ENCODE measurements around the gene AOX1. TPM values are rescaled to one million over a fixed set of nuclear protein-coding genes. Genes with fewer than 3 reads are reported as not detected.

The AOX1 gene
- total RNA-seq, 2 experiments from 2014 or later, result 0.05 to 0.15 TPM

DNA sequence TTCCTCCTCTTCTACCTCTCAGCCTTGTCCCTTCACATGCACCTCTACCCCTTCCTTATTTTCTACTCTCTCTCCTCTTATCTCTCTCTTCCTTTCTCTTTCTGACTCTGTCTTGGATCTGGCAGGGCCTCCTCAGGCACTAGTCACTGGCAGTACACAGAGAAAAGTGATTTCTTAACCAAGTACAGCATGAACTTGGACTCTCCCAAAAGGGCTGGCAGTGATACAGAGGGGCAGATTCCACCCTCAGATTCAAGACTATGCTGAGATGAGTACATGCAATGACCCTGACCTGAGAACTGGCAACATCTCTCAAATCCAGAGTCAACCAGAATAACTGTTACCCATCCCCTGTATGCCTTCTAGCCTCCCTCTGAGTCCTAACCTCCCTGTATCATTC is 4.3 kb downstream of the AOX1 start:
- no peaks in the 10 kb centered on the region for H3K36me3 Mint-ChIP-seq (ENCODE audit: low read depth)
- ChIA-PET POLR2A (no interaction called here), CTCF (no interaction called here)
- DNase-seq, result no peak
- H3K9me3 Mint-ChIP-seq, result no peaks in the 10 kb centered on the region
- H3K27me3 Mint-ChIP-seq, result peaks cover 37% of the 10 kb centered on the region
- no peak overlapping the region for H3K4me3 Mint-ChIP-seq
- H3K4me1 Mint-ChIP-seq, result peaks cover 5% of the 10 kb centered on the region
- H3K27ac Mint-ChIP-seq, result no peak overlapping the region

DNA sequence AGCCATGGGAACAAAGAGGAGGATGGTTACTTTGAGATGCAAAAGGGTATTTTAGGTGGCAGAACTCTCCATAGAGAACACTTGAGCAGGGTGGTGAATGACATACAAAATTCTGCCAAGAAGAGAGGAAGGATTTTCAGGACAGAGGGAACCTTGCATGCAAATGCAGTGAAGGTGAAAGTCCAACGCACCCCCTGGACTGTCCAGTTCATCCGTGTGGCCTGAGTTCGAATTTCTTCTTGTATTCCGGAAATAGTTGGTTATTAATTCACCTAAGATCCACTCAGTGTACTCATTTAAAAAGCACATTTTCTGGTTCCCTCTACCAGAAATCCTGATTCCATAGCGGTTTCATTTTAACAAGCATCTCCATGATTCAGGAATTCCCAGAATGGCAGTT is 5.5 kb downstream of the AOX1 start:
- Mint-ChIP-seq H3K4me1 (peaks cover under 1% of the 10 kb centered on the region), H3K27me3 (peaks cover 39% of the 10 kb centered on the region), H3K4me3 (no peak overlapping the region), H3K9me3 (no peaks in the 10 kb centered on the region), H3K36me3 (ENCODE audit: low read depth) (no peaks in the 10 kb centered on the region), H3K27ac (no peak overlapping the region)
- no peak for DNase-seq
- ChIA-PET CTCF (no interaction called here), POLR2A (no interaction called here)

DNA sequence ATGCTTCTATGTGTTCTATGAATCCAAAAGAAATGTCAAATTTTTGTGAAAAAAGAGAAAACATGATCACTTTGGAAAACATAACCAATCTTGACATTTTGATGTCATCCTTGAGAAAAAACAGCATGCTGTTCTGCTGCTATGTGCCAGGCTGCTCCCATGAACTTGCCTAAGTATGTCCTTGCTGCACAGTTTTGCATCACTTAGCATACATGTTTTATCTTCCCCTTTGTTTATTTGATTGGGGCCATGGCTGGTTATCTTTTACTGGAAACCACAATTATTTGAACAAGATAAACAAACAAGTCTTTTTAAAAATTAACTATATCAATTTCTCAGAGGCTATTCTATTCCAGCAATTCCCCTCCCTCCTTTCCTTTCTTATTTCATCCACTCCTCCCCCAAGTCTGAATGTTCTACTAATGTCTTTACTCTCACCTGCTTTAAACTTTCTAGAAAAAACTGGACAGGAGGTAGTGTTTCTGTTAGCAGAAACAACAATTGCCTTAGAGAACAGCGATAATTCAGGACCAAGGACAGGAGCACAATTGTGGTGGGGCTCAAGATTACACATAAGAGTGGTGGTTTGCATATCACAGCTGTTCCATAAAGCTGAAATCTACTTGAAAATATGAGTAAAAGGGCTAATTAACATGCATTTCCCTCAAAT is 6.7 kb downstream of the AOX1 start:
- Mint-ChIP-seq H3K27me3 (peaks cover 37% of the 10 kb centered on the region), H3K27ac (no peak overlapping the region), H3K4me3 (no peak overlapping the region), H3K9me3 (no peaks in the 10 kb centered on the region), H3K4me1 (no peaks in the 10 kb centered on the region), H3K36me3 (ENCODE audit: low read depth) (no peaks in the 10 kb centered on the region)
- ChIA-PET CTCF (no interaction called here), POLR2A (no interaction called here)
- DNase-seq, result no peak

DNA sequence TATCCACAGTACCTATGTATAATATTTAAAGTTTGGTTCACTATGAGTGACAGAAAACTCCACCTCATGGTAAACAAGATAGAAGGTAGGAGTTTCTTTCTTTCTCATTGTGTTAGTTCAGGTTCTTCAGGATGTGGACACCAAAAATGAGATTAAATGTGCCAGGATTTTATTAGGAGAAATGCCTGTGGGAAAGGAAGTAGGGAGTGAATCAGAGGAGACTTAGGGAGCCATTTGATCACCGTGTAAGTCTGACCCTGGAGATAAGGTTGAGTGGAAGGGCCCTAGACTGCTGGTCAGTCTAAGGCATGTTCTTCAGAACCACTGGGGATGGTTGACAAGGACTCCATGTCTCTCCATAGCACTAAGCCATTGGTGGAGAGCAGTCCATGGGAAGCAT is 8.1 kb downstream of the AOX1 start:
- DNase-seq, result no peak
- Mint-ChIP-seq H3K27ac (no peak overlapping the region), H3K4me1 (no peaks in the 10 kb centered on the region), H3K36me3 (ENCODE audit: low read depth) (no peaks in the 10 kb centered on the region), H3K4me3 (no peak overlapping the region), H3K27me3 (peaks cover 39% of the 10 kb centered on the region), H3K9me3 (no peaks in the 10 kb centered on the region)
- CTCF ChIA-PET, result no interaction called here
- POLR2A ChIA-PET, result no interaction called here

DNA sequence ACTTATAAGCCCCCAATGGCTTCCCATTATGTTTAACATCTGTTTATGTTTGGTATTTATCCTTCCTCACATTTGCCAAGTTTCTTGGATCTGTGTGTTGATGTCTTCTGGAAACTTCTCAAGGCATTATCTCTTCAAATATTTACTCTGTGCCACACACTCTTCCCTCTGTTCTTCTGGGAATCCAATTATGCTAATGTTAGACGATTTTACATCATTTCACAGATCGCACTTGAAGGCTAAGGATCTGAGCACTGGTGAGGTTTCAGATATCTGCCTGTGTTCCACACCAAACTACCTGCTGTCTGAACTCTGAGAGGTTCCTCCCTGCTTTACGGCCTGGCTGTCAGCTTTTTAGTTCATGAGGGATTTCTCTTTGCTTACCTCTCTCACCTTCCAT is 10.1 kb downstream of the AOX1 start:
- POLR2A ChIA-PET, result no interaction called here
- Mint-ChIP-seq H3K4me3 (no peak overlapping the region), H3K36me3 (ENCODE audit: low read depth) (no peaks in the 10 kb centered on the region), H3K27me3 (peaks cover 33% of the 10 kb centered on the region), H3K9me3 (no peaks in the 10 kb centered on the region), H3K27ac (no peak overlapping the region), H3K4me1 (no peaks in the 10 kb centered on the region)
- DNase-seq, result no peak
- CTCF ChIA-PET, result no interaction called here

DNA sequence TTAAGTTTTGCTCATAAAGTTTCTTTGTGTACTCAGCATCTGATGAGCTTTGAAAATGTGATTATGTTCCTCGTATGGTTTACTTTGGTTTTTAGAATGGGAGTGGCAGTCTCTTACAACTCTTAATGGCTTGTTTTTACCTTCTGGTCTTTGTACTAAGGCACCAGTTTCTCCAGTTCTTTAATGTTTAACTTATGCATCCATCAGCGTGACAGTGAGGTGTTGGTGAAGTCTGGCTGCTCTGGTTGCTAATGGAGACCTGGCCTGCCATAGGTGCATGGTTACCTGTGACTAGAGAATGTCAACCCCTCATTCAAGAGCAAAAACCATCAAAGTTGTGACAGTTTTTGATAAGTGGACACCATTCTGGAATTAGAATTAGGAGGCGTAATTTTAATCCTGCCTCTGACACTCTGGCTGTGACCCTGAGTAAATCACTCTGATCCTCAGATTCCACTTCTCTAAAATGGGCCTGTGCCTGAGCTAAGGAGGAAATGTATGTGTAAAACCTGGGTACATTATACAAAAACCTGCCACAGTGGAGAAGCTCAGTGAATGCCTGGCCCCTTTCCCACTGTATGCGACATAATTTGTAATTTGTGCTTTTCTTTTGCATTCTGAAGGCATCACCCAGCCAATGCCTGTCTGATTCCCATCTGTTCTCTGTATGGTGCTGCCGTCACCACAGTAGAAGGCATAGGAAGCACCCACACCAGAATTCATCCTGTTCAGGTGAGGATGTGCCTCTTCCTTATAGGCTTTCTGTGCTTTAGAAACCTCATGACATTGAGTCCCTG is 11.2 kb downstream of the AOX1 start:
- no peak for DNase-seq
- Mint-ChIP-seq H3K4me1 (no peaks in the 10 kb centered on the region), H3K27me3 (peaks cover 29% of the 10 kb centered on the region), H3K36me3 (ENCODE audit: low read depth) (no peaks in the 10 kb centered on the region), H3K27ac (no peak overlapping the region), H3K4me3 (no peak overlapping the region), H3K9me3 (no peaks in the 10 kb centered on the region)
- CTCF ChIA-PET, result interaction anchor here (1.5 kb wide), 1 partner anchor 10 kb away, joined by 3 read pairs; no protein-coding TSS in a partner anchor
- POLR2A ChIA-PET, result no interaction called here

DNA sequence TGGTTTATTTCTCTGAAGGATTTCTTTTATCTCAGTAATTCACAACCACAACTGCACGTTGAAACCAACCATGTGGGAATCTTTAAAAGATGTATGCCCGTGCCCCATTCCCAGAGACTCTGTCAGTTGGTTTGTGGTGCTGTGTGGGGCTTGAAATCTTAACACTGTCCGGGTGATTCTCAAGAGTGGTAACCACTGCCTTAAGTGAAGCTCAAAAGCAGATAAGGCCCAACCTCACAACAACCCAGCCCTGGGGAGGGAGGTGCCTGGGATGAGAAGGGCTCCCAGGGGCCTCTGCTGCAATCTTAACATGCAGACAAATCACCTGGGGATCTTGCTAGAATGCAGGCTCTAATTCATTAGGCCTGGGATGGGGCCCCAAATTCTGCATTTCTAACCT is 13.4 kb downstream of the AOX1 start:
- Mint-ChIP-seq H3K36me3 (ENCODE audit: low read depth) (no peaks in the 10 kb centered on the region), H3K27ac (no peak overlapping the region), H3K27me3 (peaks cover 20% of the 10 kb centered on the region), H3K4me1 (no peaks in the 10 kb centered on the region), H3K4me3 (no peak overlapping the region), H3K9me3 (no peaks in the 10 kb centered on the region)
- POLR2A ChIA-PET, result no interaction called here
- CTCF ChIA-PET, result no interaction called here
- no peak for DNase-seq

DNA sequence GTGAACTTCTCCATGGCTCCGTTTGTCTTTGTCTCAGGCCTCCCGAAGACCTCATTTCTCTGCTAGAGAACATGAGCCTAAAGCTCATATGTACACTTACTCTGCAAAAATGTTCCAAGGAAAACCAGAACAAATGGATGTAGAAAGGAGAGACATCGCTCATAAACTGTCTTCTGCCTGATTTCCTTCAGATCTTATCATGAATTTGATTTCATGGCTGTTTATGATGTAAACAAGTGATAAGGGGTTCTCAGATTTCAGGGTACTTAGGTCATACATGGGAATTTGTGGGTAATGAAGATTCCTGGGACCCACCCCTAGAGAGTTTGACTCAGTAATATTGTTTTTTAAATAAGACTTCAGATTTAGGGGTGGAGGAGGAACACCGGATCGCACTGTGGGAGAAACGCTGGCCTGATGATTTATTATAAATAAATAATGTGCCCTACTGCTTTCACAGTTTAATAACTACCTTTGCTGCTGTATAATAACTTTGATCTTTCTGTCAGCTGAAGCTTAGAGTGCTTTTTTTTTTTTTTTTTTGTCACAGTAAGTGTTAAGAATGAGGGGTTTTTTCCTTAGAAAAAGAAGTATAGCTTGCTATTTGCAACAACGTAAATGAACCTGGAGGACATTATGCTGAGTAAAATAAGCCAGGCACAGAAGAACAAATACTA is 14.9 kb downstream of the AOX1 start:
- Mint-ChIP-seq H3K27me3 (peaks cover 16% of the 10 kb centered on the region), H3K4me1 (no peaks in the 10 kb centered on the region), H3K4me3 (no peak overlapping the region), H3K36me3 (ENCODE audit: low read depth) (no peaks in the 10 kb centered on the region), H3K9me3 (no peaks in the 10 kb centered on the region), H3K27ac (no peak overlapping the region)
- ChIA-PET POLR2A (no interaction called here), CTCF (no interaction called here)
- no peak for DNase-seq

DNA sequence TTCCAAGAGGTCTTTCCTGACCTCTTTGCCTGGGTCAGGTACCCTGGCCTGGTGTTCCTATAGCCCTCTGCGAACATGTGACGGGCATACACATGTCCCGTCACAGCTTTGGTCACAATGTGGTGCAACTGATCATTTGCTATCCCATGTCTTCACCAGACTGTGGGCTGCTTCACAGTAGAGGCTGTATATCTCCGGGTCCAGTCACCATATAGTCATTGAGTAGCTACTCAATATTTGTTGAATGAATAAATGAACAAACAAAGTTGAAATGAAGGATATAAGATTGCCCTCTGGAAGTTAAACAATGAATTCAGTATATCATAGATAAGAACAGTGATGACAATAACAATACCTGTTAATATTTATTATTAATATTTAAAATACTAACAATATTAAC is 16.8 kb downstream of the AOX1 start:
- peaks cover 23% of the 10 kb centered on the region for H3K27me3 Mint-ChIP-seq
- DNase-seq, result no peak
- CTCF ChIA-PET, result interaction anchor here (0.6 kb wide), 1 partner anchor 27 kb away, joined by 3 read pairs; no protein-coding TSS in a partner anchor
- H3K36me3 Mint-ChIP-seq (ENCODE audit: low read depth), result peaks cover 7% of the 10 kb centered on the region
- no peaks in the 10 kb centered on the region for H3K4me1 Mint-ChIP-seq
- no peak overlapping the region for H3K4me3 Mint-ChIP-seq
- no peak overlapping the region for H3K27ac Mint-ChIP-seq
- peaks cover 1% of the 10 kb centered on the region for H3K9me3 Mint-ChIP-seq
- POLR2A ChIA-PET, result no interaction called here

DNA sequence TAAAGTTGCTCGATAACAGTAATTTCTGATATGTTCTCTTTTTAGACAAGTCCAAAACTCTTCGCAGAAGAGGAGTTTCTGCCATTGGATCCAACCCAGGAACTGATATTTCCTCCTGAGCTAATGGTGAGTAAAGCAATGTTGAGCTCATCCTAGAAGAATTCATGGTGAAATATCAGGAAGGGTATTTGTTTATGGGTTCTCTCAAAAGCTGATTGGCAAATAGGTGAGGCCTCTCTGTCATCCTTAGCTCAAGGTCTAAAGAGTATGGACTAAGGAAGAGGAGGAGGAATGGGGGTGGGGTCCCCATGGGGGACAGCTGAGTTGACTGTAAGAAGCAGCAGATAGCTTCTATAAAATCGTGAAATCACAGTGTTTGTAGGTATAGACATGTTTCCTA is 18.2 kb downstream of the AOX1 start:
- H3K4me1 Mint-ChIP-seq, result no peaks in the 10 kb centered on the region
- ChIA-PET CTCF (no interaction called here), POLR2A (no interaction called here)
- no peak overlapping the region for H3K4me3 Mint-ChIP-seq
- H3K27ac Mint-ChIP-seq, result no peak overlapping the region
- H3K9me3 Mint-ChIP-seq, result peaks cover 4% of the 10 kb centered on the region
- H3K27me3 Mint-ChIP-seq, result peaks cover 32% of the 10 kb centered on the region
- DNase-seq, result no peak
- peaks cover 7% of the 10 kb centered on the region for H3K36me3 Mint-ChIP-seq (ENCODE audit: low read depth)

DNA sequence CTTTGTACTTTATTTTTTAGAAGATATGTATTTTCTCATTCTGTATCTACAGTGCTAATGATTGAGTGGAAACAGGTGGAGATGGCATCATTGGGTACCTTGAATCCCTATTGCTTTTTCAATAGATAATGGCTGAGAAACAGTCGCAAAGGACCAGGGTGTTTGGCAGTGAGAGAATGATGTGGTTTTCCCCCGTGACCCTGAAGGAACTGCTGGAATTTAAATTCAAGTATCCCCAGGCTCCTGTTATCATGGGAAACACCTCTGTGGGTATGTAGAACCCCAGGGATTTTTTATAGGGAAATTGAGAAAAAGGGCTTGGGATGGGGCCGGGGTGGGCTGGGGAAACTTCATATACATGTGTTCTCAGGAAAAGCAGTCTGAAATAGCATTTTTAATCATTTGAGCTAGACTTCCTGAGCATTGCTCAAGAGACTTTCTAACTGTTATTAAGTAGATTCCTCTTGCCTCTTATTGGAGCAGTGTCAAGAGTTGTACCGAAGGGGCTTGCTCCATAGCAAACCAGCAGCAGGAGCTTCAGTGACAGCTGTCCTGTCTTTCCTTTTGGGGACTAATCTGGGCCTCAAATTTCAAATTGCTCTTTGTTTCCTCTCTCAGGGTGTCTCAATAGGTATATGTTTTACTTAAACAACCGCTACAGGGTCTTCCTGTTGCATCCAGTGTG is 18.9 kb downstream of the AOX1 start:
- Mint-ChIP-seq H3K9me3 (peaks cover 4% of the 10 kb centered on the region), H3K36me3 (ENCODE audit: low read depth) (peaks cover 7% of the 10 kb centered on the region), H3K4me3 (no peak overlapping the region), H3K27me3 (peaks cover 35% of the 10 kb centered on the region), H3K27ac (no peak overlapping the region), H3K4me1 (no peaks in the 10 kb centered on the region)
- POLR2A ChIA-PET, result no interaction called here
- no peak for DNase-seq
- CTCF ChIA-PET, result interaction anchor here (0.6 kb wide), 1 partner anchor 898 kb away, joined by 4 read pairs; no protein-coding TSS in a partner anchor

DNA sequence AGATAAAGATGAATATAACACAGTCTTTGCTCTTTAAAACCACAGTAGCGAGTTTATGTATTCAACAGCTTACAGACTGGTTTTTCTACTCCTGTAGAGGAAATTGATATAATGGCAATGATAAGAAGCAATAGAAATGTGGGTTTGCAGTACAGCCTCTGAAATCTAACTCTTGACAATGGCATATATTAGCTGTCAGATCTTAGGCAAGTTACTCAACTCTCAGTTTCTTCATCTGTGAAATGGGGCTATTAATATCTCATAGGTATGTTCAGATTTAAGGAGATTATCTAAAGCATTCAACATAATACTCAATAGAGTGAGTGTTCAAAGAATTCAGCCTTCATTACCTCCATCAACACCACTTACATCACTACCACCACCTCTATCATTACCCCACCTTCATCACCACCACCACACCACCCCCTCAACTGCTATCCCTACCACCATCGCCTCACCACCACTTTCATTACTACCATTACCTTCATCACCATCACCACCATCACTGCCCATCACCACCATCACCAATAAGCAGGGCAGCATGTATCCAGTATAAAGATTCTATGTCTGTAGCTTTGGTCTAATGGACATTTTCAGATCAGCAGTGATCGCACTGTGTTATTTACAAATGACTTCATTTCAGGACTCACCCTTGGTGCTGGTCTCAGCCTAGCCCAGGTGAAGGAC is 22.7 kb downstream of the AOX1 start:
- POLR2A ChIA-PET, result no interaction called here
- peaks cover 34% of the 10 kb centered on the region for H3K27me3 Mint-ChIP-seq
- DNase-seq, result no peak

More for the DNA sequence above, 22.7 kb downstream of the AOX1 start:
- CTCF ChIA-PET, result no interaction called here
- peaks cover 6% of the 10 kb centered on the region for H3K9me3 Mint-ChIP-seq
- H3K4me1 Mint-ChIP-seq, result peaks cover 1% of the 10 kb centered on the region
- no peak overlapping the region for H3K4me3 Mint-ChIP-seq
- peaks cover 7% of the 10 kb centered on the region for H3K36me3 Mint-ChIP-seq (ENCODE audit: low read depth)
- no peak overlapping the region for H3K27ac Mint-ChIP-seq

Data from activated CD4-positive, alpha-beta memory T cell treated with anti-CD3 and anti-CD28 coated beads, Interleukin-2, amount 10 ng/mL, durations not matched to agents 7 days and 5 days (primary cell).